NCI-H526 (cell line): ENCODE data around the gene CEP68.
"Not testable (repeated sequence)": the region's sequence is repeated elsewhere in the genome, so short reads cannot be mapped to it uniquely, and the experiment has no call there.

Experiments used
- DNase-seq, 2 experiments: peaks; one replicate each; lab custom pipeline; 2025; lab: John Stamatoyannopoulos, UW

CEP68 gene

GRCh38 chr2:65030476-65031332 lies 25.5 kb upstream of the CEP68 start:
- DNase-seq = peak; percentile 92 to 94

- peak; percentile 72 for DNase-seq
Observed at GRCh38 chr2:65031341-65032018, 24.7 kb upstream of the CEP68 start.

- DNase-seq = no peak
Observed at GRCh38 chr2:65032019-65032975, 23.9 kb upstream of the CEP68 start.

GRCh38 chr2:65033178-65033577 lies 23.0 kb upstream of the CEP68 start:
- DNase-seq = peak in 1 of 2 experiments; percentile 15

- DNase-seq = not testable (repeated sequence)
Observed at GRCh38 chr2:65033667-65034066, 22.5 kb upstream of the CEP68 start.

GRCh38 chr2:65035351-65035943 lies 20.8 kb upstream of the CEP68 start:
- no peak for DNase-seq

GRCh38 chr2:65037178-65037577 lies 19.0 kb upstream of the CEP68 start:
- DNase-seq = no peak

GRCh38 chr2:65039640-65040039 lies 16.6 kb upstream of the CEP68 start:
- DNase-seq = no peak

GRCh38 chr2:65040400-65041261 lies 15.6 kb upstream of the CEP68 start:
- peak; percentile 19 to 84 for DNase-seq

- DNase-seq = no peak
Observed at GRCh38 chr2:65043001-65043400, 13.2 kb upstream of the CEP68 start.

- DNase-seq = no peak
Observed at GRCh38 chr2:65044097-65044735, 12.0 kb upstream of the CEP68 start.

- DNase-seq = no peak
Observed at GRCh38 chr2:65045651-65046050, 10.6 kb upstream of the CEP68 start.

GRCh38 chr2:65046633-65047407 lies 9.4 kb upstream of the CEP68 start:
- no peak for DNase-seq

GRCh38 chr2:65049010-65049639 lies 7.1 kb upstream of the CEP68 start:
- DNase-seq = no peak

GRCh38 chr2:65050931-65051330 lies 5.3 kb upstream of the CEP68 start:
- no peak for DNase-seq

- DNase-seq = no peak
Observed at GRCh38 chr2:65053199-65053598, 3.0 kb upstream of the CEP68 start.

GRCh38 chr2:65054749-65055421 lies 1.3 kb upstream of the CEP68 start:
- DNase-seq = no peak

GRCh38 chr2:65055422-65056214 lies 598 bp upstream of the CEP68 start:
- DNase-seq = peak; percentile 69 to 87
